GM23338 (cell line): ENCODE data around the gene VPS8. TPM values are rescaled to one million over a fixed set of nuclear protein-coding genes. Genes with fewer than 3 reads are reported as not detected.

ENCODE experiments used
- ATAC-seq: fragments of 200-7000 bp; cut with Tn5 transposase; 3 replicates; pipeline ENCODE4 v1.9.1; 2020
- DNase-seq: peaks from one replicate; pipeline ENCODE4 v3.0.0-alpha.2; 2015; ENCODE audit warnings: low spot score
- H2AFZ ChIP-seq: fragments of 200-600 bp; sonication (generic); 2 replicates; pipeline ENCODE4 v1.8.0; 2016; ENCODE audit warnings: antibody characterized with exemption, mild to moderate bottlenecking, moderate library complexity
- H3F3A ChIP-seq: fragments of 200-600 bp; sonication (generic); replicated peaks from 2 replicates; pipeline ENCODE4 v1.8.0; 2017; ENCODE audit warnings: antibody characterized with exemption, mixed run types, low read depth
- H3K27ac ChIP-seq: fragments of 200-600 bp; sonication (generic); 2 replicates; pipeline ENCODE4 v1.6.1; 2016; ENCODE audit warnings: low read depth
- H3K27me3 ChIP-seq: fragments of 200-600 bp; sonication (generic); 2 replicates; pipeline ENCODE4 v1.8.0; 2016; ENCODE audit warnings: mild to moderate bottlenecking, mixed run types, moderate library complexity; ENCODE audit not compliant: insufficient read depth
- H3K36me3 ChIP-seq: fragments of 200-600 bp; sonication (generic); 2 replicates; pipeline ENCODE4 v1.8.0; 2016; ENCODE audit warnings: mild to moderate bottlenecking; ENCODE audit not compliant: insufficient read depth
- H3K4me1 ChIP-seq: fragments of 200-600 bp; sonication (generic); 2 replicates; pipeline ENCODE4 v1.8.0; 2016; ENCODE audit warnings: mild to moderate bottlenecking, moderate library complexity; ENCODE audit not compliant: insufficient read depth
- H3K4me2 ChIP-seq: fragments of 200-600 bp; sonication (generic); 2 replicates; pipeline ENCODE4 v1.7.1; 2017; ENCODE audit warnings: mixed run types
- H3K4me3 ChIP-seq: fragments of 200-600 bp; sonication (generic); 2 replicates; pipeline ENCODE4 v1.6.1; 2016; ENCODE audit warnings: mixed run types
- H3K79me2 ChIP-seq: fragments of 200-600 bp; sonication (generic); replicated peaks from 2 replicates; pipeline ENCODE4 v1.8.0; 2017; ENCODE audit warnings: mild to moderate bottlenecking; ENCODE audit not compliant: insufficient read depth
- H3K9me2 ChIP-seq: fragments of 200-600 bp; sonication (generic); 2 replicates; pipeline ENCODE4 v1.8.0; 2017; ENCODE audit not compliant: insufficient read depth
- H4K20me1 ChIP-seq: fragments of 200-600 bp; sonication (generic); replicated peaks from 2 replicates; pipeline ENCODE4 v1.8.0; 2017; ENCODE audit warnings: mild to moderate bottlenecking; ENCODE audit not compliant: insufficient read depth
- H3K27ac Mint-ChIP-seq: 2 replicates; pipeline ENCODE4 v1.8.0; 2020; ENCODE audit warnings: inconsistent platforms, mild to moderate bottlenecking, moderate library complexity, mixed read lengths
- H3K27me3 Mint-ChIP-seq: 3 replicates; pipeline ENCODE4 v1.8.0; 2022; ENCODE audit warnings: low read depth, mild to moderate bottlenecking, moderate library complexity, mixed read lengths, inconsistent platforms; ENCODE audit not compliant: insufficient read depth, poor library complexity
- H3K36me3 Mint-ChIP-seq: 3 replicates; pipeline ENCODE4 v1.8.0; 2021; ENCODE audit warnings: low read depth, mild to moderate bottlenecking, inconsistent platforms, moderate library complexity, mixed read lengths
- H3K4me1 Mint-ChIP-seq: 3 replicates; pipeline ENCODE4 v1.8.0; 2020; ENCODE audit warnings: mild to moderate bottlenecking, inconsistent platforms, mixed read lengths
- H3K4me3 Mint-ChIP-seq: 3 replicates; pipeline ENCODE4 v1.8.0; 2021; ENCODE audit warnings: moderate library complexity, mild to moderate bottlenecking, inconsistent platforms, mixed read lengths
- H3K9me3 Mint-ChIP-seq: 3 replicates; pipeline ENCODE4 v1.8.0; 2020; ENCODE audit warnings: moderate library complexity, mild to moderate bottlenecking, inconsistent platforms, mixed read lengths
- CREB1 ChIP-seq: fragments of 250-450 bp; sonication (Bioruptor Pico); IDR thresholded peaks from 2 replicates; pipeline ENCODE4 v1.5.0; 2020; ENCODE audit warnings: low read depth, mild to moderate bottlenecking, moderate library complexity
- ETS1 ChIP-seq: IDR thresholded peaks from 2 replicates; pipeline ENCODE4 v1.6.1; 2016; ENCODE audit warnings: antibody characterized with exemption
- EZH2 ChIP-seq: fragments of 200-600 bp; sonication (generic); IDR thresholded peaks from one replicate; pipeline ENCODE4 v1.8.0; 2017; ENCODE audit warnings: antibody characterized with exemption, mild to moderate bottlenecking, low read depth; ENCODE audit not compliant: unreplicated experiment
- EZH2phosphoT487 ChIP-seq: fragments of 200-600 bp; sonication (generic); IDR thresholded peaks from one replicate; pipeline ENCODE4 v1.8.1; 2018; ENCODE audit warnings: antibody characterized with exemption; ENCODE audit not compliant: unreplicated experiment
- JUNB ChIP-seq: IDR thresholded peaks from one replicate; pipeline ENCODE4 v1.6.1; 2016; ENCODE audit warnings: antibody characterized with exemption; ENCODE audit not compliant: unreplicated experiment
- NANOG ChIP-seq: IDR thresholded peaks from 2 replicates; pipeline ENCODE4 v1.6.1; 2016; ENCODE audit warnings: antibody characterized with exemption, borderline replicate concordance
- POLR2AphosphoS5 ChIP-seq: IDR thresholded peaks from 2 replicates; pipeline ENCODE4 v1.6.1; 2016; ENCODE audit warnings: antibody characterized with exemption, low read depth
- STAT1 ChIP-seq: IDR thresholded peaks from one replicate; pipeline ENCODE4 v1.6.1; 2016; ENCODE audit warnings: antibody characterized with exemption; ENCODE audit not compliant: unreplicated experiment
- ZNF114 ChIP-seq: fragments of 250-450 bp; sonication (Bioruptor Pico); IDR thresholded peaks from 2 replicates; pipeline ENCODE4 v1.5.0; 2020; ENCODE audit warnings: mild to moderate bottlenecking, moderate library complexity
- ZNF331 ChIP-seq: fragments of 250-450 bp; sonication (Bioruptor Pico); IDR thresholded peaks from 2 replicates; pipeline ENCODE4 v1.5.0; 2020; ENCODE audit warnings: low read depth, mild to moderate bottlenecking, moderate library complexity
- ZNF462 ChIP-seq: fragments of 250-450 bp; sonication (Bioruptor Pico); IDR thresholded peaks from 2 replicates; pipeline ENCODE4 v1.5.0; 2020; ENCODE audit warnings: mild to moderate bottlenecking, moderate library complexity
- polyA plus RNA-seq: library from polyadenylated mRNA; unstranded; fragments of >200 nt; fragmentation: Nextera tagmentation; extraction: Ambion mirVana; gene quantifications from 2 replicates; pipeline ENCODE4 v1.2.1, GENCODE V29; 2016
- total RNA-seq: library from RNA; depleted of rRNA; stranded (reverse); fragments of >200 nt; shearing (Covaris generic); gene quantifications from 2 replicates; pipeline ENCODE4 v1.2.3, GENCODE V29; 2014
- TF ChIP-seq, protein P1 (sequence below): IDR thresholded peaks from one replicate; pipeline ENCODE4 v1.6.1; 2018; ENCODE audit warnings: antibody characterized with exemption; ENCODE audit not compliant: unreplicated experiment
- TF ChIP-seq, protein P2 (sequence below), 2 experiments: fragments of 200-600 bp in 1 of 2; sonication (generic) in 1 of 2; conservative IDR thresholded peaks; 2 replicates each; pipeline versions ENCODE4 v1.5.1 to v1.6.1; 2016 to 2017; ENCODE audit warnings: antibody characterized with exemption in 2 of 2, low read depth in 2 of 2, mild to moderate bottlenecking in 2 of 2, moderate library complexity in 1 of 2

VPS8 gene
- total and polyA plus RNA-seq, 2 experiments from 2014 or later: 17.3 to 45.5 TPM

- Histone ChIP-seq H3K27ac (no peak overlapping the region), H3K36me3 (no peaks in the 10 kb centered on the region), H3K9me2 (no peaks in the 10 kb centered on the region), H3K4me2 (peak overlapping the region; percentile 11; the same call in 1 of the 2 replicates), H3F3A (peaks cover 3% of the 10 kb centered on the region; the same call in 1 of the 2 replicates), H3K4me3 (no peak overlapping the region), H3K27me3 (no peaks in the 10 kb centered on the region), H3K4me1 (peaks cover 22% of the 10 kb centered on the region), H4K20me1 (no peaks in the 10 kb centered on the region), H3K79me2 (no peaks in the 10 kb centered on the region), H2AFZ (peak overlapping the region; percentile 85; the same call in 1 of the 2 replicates)
- Mint-ChIP-seq H3K27ac (no peak overlapping the region), H3K27me3 (peaks cover 26% of the 10 kb centered on the region), H3K4me1 (peaks cover 43% of the 10 kb centered on the region), H3K36me3 (no peaks in the 10 kb centered on the region), H3K9me3 (no peaks in the 10 kb centered on the region), H3K4me3 (no peak overlapping the region; the same call in 2 of the 3 replicates)
- DNase-seq: no peak
- ATAC-seq: no peak
- TF ChIP-seq ZNF114 (CRISPR knock-in tag) (no peak), ETS1 (no peak), NANOG (no peak), EZH2phosphoT487 (no peak), ZNF331 (CRISPR knock-in tag) (no peak), EZH2 (no peak), CREB1 (CRISPR knock-in tag) (no peak), ZNF462 (CRISPR knock-in tag) (no peak), STAT1 (no peak), POLR2AphosphoS5 (no peak), JUNB (no peak)
- TF ChIP-seq, protein P1, sequence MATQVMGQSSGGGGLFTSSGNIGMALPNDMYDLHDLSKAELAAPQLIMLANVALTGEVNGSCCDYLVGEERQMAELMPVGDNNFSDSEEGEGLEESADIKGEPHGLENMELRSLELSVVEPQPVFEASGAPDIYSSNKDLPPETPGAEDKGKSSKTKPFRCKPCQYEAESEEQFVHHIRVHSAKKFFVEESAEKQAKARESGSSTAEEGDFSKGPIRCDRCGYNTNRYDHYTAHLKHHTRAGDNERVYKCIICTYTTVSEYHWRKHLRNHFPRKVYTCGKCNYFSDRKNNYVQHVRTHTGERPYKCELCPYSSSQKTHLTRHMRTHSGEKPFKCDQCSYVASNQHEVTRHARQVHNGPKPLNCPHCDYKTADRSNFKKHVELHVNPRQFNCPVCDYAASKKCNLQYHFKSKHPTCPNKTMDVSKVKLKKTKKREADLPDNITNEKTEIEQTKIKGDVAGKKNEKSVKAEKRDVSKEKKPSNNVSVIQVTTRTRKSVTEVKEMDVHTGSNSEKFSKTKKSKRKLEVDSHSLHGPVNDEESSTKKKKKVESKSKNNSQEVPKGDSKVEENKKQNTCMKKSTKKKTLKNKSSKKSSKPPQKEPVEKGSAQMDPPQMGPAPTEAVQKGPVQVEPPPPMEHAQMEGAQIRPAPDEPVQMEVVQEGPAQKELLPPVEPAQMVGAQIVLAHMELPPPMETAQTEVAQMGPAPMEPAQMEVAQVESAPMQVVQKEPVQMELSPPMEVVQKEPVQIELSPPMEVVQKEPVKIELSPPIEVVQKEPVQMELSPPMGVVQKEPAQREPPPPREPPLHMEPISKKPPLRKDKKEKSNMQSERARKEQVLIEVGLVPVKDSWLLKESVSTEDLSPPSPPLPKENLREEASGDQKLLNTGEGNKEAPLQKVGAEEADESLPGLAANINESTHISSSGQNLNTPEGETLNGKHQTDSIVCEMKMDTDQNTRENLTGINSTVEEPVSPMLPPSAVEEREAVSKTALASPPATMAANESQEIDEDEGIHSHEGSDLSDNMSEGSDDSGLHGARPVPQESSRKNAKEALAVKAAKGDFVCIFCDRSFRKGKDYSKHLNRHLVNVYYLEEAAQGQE: no peak
- TF ChIP-seq, protein P2, sequence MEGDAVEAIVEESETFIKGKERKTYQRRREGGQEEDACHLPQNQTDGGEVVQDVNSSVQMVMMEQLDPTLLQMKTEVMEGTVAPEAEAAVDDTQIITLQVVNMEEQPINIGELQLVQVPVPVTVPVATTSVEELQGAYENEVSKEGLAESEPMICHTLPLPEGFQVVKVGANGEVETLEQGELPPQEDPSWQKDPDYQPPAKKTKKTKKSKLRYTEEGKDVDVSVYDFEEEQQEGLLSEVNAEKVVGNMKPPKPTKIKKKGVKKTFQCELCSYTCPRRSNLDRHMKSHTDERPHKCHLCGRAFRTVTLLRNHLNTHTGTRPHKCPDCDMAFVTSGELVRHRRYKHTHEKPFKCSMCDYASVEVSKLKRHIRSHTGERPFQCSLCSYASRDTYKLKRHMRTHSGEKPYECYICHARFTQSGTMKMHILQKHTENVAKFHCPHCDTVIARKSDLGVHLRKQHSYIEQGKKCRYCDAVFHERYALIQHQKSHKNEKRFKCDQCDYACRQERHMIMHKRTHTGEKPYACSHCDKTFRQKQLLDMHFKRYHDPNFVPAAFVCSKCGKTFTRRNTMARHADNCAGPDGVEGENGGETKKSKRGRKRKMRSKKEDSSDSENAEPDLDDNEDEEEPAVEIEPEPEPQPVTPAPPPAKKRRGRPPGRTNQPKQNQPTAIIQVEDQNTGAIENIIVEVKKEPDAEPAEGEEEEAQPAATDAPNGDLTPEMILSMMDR (conservative IDR thresholded peaks at IDR 0.05; ENCODE audit: low read depth in 2 of 2): no peak
Measured at GRCh38 chr3:184778426-184779332, 33.3 kb upstream of the VPS8 start.
